COLO829 (cell line): ENCODE measurements around the gene UTS2R.

Source experiments
- DNase-seq: peaks from one replicate; pipeline ENCODE4 v3.0.0; 2012; ENCODE audit warnings: low spot score

Gene UTS2R

DNA sequence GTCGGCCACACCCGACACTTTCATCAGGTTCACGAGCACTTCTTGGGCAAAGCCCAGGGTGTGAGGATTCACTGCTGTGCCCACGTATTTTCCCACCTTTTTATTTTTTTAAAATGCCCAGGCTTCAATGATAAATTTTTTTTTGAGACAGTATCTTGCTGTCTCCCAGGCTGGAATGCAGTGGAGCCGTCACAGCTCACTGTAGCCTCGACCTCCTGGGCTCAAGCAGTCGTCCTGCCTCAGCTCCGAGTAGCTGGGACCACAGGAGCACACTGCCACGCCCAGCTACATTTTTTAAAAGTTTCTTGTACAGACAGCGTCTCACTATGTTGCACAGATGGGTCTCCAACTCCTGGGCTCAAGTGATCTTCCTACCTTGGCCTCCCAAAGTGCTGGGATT is 17.8 kb downstream of the UTS2R start:
- DNase-seq, result no peak

DNA sequence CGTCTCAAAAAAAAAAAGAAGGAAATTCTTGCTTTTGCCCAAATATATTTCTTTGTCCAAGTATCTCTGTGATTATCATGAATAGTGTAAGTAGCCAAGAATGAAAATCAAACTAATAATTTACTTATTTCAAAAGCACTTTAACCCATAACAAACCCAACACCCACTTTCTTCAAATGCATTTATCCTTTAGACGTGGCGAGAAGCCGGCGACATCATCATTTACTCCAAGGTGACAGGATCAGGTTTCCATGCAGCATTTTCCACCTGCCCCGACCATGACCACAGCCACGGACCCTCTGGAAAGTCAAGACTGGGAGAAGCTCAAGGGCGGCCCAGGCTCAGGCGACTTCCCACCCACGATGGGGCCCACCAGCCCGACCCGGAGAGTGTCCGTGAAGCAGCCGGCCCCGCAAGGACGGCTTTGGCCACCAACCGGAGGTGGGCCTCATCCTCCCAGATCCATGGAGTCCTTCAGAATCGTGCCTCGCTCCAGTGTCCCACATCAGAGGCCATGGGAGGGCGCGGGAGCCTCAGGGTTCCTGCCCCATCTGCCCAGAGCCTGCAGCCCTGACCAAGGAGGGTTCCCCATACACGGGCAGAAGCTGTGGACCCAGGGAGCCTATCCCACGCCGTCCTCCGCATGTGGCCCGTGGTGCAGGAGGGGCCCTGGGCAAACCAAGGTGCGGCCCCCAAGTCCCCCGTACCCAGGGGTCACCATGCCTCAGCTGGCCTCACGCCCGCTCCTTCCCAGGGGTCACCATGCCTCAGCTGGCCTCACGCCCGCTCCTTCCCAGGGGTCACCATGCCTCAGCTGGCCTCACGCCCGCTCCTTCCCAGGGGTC is 18.7 kb downstream of the UTS2R start:
- no peak for DNase-seq

DNA sequence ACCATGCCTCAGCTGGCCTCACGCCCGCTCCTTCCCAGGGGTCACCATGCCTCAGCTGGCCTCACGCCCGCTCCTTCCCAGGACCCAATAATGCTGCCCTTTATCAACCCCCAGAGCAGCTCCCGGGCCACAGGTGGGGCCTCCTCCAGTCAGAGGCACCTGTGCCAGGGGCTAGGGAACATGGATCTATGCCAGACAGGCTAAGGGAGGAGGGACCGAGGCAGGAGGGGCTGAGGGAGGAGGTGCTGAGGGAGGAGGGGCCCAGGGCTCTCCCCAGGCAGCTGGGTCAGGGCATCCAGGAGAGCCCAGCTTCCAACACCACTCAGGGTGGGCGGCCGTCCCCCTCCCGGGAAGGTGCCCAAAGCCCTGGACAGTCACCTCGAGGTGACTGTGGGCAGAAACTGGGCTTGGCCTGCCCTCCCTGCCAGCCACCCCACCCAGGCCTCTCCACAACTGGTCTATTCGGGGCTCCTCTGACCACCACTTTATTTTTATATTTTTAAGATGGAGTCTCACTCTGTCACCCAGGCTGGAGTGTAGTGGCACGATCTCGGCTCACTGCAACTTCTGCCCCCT is 19.4 kb downstream of the UTS2R start:
- DNase-seq, result no peak

DNA sequence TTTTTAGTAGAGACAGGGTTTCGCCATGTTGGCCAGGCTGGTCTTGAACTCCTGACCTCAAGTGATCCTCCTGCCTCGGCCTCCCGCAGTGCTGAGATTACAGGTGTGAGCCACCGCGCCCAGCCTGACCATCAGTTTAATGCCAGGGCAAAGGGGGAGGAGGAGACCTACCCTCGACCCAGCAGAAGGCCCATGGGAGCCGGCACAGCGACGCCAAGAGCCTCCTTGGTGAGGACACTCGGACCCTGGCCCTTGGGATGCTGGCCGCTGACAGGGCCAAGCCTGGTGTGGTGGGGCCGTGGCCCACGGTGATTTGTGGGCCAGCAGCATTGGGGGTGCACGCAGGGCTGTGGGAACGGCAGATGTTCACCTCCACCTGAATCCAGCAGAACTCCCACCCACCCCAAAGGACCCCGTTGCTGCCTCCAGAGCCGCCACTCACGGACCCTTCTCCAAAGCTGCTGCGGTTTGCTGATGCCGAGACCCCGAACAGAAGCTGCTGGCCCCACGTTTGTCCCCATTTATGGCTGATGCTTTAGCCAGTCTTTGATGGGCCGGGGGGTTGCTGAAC is 20.0 kb downstream of the UTS2R start:
- DNase-seq, result no peak

DNA sequence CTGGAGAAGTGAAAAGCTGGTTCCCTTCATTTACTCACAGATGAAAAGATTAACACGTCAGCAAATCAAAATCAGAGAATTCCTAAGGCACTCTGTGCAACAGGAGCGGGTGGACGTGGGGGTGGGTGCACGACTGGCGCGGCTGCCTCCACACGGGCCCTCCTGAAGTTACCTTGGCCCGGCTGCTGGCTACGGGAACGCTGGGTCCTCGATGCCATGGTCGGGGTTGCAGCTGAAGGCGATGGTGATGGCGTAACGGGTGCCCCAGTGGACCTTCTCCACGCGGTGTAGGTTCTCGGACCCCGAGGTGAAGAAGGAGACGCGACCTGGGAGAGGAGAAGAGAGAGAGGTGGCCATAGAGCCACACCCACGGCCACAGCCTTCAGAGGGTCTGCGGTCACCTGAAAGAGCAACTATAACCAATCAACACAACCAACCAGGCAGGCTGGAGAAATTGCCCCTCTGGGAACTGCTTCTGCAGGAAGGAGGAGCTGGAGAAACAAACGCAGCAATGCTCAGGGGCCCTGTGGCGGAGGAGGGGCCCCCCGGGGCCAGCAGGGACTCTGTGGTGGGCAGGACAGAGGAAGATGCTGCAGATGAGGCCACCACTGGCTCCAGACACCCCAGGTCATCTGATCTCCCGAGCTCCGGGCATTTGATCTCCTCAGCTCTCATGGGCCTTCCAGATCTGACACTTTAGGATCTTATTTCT is 20.8 kb downstream of the UTS2R start:
- no peak for DNase-seq

DNA sequence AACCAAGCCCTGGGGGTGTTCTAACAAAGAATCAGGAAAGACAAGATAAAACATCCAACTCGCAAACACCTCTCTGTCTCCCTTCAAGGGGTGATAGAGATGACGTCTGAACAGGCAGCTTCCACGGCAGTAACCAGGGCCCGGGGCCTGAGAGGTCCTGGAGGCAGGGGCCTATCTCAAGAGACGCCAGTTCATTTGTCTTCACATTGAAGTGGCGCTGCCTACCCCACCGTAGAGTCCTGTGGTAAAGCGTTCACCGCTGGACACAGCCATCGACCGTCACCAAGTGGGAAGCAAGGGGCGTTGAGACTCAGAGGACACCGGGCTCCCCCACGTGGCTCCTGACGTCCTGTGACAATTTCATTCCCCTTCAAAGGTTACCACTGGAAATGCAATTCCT is 21.4 kb downstream of the UTS2R start:
- DNase-seq, result no peak

DNA sequence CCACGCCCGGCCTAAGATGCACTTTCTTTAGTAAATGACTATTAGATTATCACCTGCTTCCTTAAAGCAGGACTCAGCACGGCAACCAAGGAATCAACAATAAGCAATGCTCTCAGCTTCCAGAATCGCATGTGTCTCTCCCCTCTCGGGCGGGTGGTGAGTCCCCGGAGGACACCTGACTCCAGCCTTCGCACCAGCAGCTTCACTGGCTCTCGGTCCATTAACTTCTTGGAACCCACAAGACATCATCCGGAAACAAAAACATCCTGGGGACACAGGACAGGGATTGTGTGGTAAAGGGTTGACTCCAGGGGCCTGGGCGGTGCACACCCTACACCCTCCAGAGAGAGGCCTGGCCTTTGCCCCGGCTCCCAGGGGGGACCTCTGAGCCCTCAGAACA is 22.7 kb downstream of the UTS2R start:
- DNase-seq, result no peak

DNA sequence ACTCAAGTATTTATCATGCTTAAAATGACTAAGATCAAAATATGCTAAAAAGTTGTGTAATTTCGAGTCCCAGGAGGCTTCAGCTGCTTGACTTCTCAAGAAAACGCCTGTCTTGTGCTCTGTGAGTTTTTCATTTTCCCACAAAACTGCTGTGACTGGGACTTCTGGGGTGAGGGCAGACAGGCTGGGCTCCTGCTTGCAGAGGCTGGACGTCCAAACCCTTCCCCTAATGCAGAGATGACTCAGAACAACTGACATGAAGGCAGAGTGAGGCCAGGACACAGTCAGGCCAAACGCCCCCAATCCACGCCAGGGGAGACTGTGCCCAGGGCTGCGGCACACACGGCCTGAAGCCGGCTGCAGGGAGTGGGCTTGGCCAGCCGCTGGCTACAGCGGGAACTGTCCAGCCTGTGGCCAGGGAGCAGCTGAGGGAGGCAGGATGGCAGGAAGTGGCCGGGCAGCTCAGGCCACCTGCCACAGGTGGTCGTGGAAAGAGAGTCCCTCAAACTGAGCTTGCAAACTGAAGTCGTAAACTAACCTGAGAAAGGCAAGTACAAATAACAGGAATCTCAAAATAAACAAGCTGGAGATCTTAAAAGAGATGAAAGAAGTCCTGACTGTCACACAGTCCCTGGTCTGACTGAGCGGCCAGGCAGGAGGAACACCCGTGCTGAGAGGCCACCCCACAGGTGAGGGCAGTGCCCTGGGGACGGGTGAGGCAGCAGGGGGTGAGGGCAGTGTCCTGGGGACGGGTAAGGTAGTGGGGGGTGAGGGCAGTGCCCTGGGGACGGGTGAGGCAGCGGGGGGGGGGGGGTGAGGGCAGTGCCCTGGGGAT is 25.3 kb downstream of the UTS2R start:
- DNase-seq, result no peak

DNA sequence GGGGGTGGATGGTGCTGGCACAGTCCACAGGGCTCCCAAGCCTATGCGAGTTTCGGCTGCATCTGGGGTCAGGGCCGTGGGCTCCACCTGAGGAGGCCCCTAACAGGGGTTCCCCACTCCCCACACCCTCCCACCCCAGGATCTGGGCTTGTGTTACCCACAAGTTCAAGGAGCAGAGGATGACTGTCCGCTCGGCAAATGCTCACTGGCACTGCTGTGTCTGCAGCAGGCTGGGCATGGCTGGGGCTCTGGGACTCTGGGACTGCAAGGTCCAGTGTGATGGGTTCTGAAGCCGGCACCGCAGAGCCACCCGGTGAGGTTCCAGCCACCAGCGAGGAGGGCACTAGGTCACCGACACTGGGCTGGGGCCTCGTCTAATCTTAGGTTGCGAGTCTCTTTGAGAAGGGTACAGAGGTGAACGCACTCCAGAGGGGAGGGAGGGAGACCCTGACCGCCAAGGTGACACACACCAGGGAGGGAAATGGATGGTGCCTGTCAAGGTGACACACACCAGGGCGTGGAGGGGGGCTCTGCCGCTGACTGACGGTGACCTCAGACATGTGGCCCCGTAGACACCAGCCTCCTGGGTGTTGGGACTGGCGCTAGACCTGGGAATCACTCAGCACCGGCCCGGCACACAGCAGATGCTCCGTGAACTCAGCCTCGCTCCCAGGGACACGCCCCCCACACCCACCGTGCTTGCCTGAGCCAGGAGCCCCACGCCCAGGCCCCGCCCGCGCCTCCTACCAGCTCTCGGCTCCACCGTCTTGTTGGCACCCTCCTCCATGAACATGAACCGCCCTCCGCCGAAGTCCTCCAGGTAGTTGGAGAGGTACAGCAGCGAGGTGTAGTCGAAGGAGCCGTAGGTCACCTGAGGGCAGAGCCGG is 26.1 kb downstream of the UTS2R start:
- DNase-seq, result no peak

DNA sequence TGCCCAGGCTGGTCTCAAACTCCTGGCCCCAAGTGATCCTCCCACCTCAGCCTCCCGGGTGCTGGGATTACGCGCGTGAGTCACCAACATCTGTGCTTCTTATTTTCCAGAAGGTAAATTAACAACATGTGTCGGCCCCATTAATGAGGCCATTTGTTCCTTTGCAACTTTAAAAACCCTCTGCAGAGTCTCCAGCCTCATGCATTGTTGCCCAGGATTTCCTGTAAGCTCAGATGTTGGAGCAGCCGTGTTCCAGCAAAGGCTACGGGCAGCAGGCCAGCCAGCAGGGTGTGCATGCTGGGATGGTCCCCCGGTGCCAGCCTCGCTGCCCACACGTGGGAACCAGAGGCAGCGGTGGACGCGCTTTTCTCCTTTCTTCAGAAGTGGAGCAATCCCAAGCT is 27.5 kb downstream of the UTS2R start:
- DNase-seq, result no peak

DNA sequence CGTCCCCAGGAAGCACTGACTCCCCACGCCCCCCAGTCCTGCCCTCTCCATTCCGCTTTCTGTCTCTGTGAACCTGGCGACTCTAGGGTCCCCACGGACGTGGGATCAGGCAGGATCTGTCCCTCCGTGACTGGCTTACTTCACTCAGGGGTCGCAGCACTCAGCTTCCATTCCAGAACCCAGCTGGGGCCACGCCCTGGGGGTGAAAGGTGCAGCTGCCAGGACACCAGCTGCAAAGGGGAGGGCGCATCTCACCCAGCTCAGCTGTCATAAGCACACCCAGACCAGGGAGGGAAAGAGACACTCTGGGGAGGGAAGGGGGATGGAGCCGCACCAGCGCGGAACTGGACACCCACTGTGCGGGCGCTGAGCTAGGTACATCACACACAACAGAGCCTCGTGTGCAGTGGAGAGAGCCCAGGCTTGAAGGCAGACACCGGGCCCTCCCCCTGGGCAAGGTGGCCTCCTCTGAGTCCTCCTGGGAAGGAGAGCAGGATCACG is 28.1 kb downstream of the UTS2R start:
- no peak for DNase-seq

DNA sequence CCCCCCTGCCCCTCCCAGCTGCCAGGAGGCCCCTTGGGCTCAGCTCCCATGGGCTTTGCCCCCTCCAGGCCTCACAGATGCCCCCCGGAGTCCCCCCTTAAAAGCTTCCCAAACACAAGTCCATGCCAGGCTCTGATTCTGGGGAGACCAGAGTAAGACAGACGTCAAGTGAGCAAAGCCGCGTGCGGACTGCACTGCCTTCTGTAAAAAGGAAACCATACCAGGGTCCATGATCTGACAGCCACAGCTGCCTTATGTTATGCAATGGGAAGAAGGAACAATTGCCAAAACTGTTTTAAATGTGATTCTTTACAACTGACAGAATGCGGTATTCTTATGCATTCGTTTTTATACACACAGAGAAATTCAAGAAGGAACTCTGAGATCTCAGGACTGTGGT is 28.6 kb downstream of the UTS2R start:
- no peak for DNase-seq

DNA sequence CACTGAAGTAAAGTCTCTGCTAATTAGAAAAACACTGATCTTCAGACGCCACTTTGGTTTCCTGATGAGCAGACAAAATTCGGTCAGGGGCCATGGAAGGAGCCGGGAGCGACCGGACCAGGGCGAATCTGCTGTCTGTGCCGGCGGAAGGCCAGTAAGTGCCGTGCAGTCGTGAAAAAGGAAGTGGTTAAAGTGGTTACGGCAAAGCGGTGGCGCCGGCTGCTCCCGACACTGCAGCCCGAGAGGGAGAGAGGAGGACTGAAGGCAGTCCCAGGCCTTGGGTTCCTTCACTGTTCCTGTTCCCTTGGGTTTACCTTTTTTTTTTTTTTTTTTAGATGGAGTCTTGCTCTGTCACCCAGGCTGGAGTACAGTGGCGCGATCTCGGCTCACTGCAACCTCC is 29.3 kb downstream of the UTS2R start:
- DNase-seq, result no peak

DNA sequence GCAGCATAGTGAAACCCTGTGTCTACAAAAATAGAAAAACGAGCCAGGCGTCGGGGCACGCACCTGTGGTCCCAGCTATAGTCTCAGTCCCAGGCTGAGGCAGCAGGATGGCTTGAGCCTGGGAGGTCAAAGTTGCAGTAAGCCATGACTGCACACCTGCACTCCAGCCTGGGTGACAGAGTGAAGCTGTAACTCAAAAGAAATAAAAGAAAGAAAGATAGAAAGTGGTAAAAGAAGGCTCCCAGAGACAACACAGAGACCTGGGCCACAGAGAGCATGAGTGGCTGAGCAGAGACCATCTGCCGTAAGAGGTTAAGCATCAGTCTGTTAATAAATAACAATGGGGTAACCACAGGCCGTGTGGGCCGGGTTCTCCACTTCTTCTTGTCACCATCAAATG is 31.3 kb downstream of the UTS2R start:
- no peak for DNase-seq

DNA sequence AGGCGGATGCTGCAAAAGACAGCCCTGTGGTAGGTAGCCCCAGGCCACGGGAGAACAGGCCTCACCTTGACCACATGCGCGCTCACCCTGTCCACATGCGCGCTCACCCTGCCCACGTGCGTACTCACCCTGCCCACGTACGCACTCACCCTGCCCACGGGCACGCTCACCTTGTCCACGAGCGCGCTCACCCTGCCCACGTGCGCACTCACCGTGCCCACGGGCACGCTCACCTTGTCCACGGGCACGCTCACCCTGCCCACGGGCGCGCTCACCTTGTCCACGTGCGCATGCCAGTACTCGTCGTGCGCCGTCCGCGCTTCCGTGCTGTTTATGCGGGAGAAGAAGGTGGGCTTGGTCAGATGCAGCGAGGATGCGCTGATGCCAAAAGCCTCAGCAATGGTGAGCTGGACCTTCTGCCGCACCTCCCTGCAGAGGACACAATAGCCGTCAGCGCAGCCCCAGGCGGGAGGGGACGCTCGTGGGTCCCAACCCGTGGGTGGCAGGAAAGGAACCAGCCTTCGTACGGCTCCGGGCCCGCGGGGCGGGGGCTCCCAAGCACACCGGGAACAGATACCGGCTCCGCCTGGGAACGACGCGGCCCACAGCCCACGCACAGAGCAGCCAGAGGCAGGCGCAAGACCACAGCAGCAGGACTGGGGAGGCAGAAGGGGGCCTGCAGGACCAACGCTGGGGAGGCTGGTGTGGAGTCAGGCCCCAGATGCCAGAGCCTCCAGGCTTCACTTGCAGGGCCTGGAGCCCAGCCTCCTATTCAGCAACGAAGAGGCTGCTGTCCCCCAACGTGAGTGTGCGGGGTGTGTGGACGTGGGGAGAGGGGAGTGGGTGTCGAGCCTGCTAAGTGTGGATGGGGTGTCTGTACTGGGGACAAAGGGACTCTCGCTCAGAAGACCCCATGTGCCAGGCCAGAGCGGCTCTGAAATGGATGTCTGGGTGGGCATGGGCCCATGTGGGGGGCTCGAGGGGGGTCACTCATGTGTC is 32.4 kb downstream of the UTS2R start:
- no peak for DNase-seq

DNA sequence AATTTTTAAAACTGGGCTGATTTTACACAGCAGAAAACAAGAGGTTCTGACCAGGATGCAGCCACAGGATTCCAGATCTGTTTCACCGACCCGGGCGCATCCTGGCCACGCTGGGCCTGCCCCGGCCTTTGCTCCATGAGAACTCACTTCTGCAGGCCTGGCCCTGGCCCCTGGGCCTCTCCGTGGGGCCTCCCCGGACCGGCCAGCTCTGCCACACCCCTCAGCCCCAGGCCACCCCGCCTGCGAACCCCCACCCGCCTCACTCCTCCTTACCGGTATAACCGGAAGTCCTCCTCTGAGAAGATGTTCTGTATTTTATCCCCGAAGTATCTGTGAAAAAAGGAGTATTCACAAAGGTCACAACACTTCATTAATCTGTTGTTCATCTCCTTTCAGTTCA is 33.5 kb downstream of the UTS2R start:
- no peak for DNase-seq

DNA sequence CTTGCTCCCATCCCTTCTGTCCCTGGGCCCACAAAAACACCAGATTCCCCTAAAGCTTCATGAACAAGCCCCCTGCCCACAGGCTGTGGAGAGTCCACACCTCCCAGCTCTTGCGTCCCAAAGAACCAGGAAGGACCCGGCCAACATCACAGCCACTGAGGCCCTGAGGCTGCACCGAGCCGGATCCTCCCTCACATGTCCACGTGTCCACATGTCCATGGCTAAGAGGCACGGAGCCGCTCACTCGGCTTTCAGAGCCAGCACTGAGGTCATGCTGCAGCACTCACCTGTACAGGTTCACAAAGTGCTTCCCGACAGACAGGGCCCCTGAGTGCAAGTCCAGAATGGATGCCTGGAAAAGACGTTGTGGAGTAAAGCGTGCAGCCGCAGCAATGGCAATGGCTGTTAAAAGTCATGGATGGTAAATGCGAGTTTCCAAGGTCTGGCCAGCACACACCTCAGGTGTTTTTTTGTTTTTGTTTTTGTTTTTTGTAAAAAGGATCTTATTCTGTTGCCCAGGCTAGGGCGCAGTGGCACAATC is 34.6 kb downstream of the UTS2R start:
- no peak for DNase-seq

DNA sequence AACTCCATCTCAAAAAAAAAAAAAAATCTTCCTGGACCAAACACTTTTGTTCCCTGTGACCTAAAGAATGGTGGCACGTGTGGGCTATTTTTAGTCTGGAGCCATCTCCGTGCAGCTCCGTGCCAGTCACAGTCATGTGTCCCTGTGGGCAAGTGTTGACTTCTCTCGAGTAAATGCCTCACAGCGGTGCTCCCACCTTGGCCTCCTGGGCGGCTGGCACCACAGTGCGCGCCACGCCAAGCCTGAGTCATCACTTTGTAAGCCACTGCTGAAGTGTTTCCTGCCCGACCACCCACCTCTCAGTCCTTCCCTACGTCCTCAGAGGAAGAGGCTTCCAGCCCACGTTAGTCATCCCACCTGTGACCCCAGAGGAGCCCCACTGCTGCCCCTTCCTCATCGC is 35.7 kb downstream of the UTS2R start:
- DNase-seq, result no peak

DNA sequence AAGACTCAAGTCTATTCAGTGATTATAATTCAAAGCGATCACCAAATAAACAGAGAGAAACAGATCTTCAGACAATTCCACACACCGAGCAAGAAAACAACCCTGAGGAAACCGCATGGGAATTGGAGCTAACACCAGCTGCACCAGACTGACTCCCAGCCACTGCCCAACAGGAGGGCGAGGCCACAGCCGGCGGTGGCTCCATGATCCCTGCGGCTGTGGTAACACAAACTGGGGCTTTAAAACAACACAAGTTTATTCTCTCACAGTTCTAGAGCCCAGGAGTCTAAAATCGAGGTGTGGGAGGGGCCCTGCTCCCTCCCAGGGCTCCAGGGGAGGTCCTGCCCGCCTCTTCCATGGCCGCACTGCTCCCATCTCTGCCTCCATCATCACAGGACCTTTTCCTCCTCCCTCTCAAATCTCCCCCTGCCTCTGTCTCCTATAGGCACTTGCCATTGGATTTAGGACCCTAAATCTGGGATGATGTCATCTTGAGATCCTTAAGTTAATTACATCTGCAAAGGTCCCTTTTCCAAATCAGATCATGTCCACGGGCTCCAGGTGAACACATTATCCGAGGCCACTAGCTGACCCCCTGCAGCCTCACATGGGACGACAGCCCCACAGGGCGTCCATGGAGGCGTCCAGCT is 36.8 kb downstream of the UTS2R start:
- no peak for DNase-seq
